NAMALWA (cell line): ENCODE results near the gene CD44.
"Not testable (repeated sequence)": the region's sequence is repeated elsewhere in the genome, so short reads cannot be mapped to it uniquely, and the experiment has no call there.

Experiments used
- DNase-seq: peaks from one replicate; pipeline ENCODE4 v3.0.0-alpha.2; 2015; ENCODE audit warnings: low spot score

Gene CD44

GRCh38 chr11:35138943-35139721, at the start of gene CD44:
TSS of gene CD44 (plus strand) at chr11:35139171. CDS start at chr11:35139304, 133 bp downstream.
- no peak for DNase-seq

- no peak for DNase-seq
Measured at GRCh38 chr11:35089666-35090065, 49.3 kb upstream of the CD44 start.

DNA sequence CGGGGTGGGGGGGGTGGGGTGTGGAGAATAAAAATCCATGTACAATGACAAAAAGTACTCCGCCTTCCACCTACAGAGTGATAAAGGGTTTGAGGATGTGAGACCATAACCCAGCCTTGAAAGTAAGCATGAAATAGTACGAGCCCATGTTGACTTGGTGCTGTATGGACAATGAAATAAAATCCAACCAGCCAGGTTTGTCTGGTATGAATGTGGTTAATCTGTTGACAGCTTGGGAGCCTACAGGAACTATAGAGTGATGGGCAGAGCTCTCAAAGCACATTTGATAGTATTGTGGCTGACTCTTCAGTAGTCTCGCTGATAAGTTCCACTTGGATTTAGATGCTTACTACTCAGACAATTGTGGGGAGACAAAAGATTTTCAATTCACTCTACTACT, 48.8 kb upstream of the CD44 start:
- DNase-seq: no peak

GRCh38 chr11:35090991-35091390, 48.0 kb upstream of the CD44 start:
- not testable (repeated sequence) for DNase-seq

- DNase-seq: no peak
Measured at GRCh38 chr11:35096723-35097122, 42.2 kb upstream of the CD44 start.

DNA sequence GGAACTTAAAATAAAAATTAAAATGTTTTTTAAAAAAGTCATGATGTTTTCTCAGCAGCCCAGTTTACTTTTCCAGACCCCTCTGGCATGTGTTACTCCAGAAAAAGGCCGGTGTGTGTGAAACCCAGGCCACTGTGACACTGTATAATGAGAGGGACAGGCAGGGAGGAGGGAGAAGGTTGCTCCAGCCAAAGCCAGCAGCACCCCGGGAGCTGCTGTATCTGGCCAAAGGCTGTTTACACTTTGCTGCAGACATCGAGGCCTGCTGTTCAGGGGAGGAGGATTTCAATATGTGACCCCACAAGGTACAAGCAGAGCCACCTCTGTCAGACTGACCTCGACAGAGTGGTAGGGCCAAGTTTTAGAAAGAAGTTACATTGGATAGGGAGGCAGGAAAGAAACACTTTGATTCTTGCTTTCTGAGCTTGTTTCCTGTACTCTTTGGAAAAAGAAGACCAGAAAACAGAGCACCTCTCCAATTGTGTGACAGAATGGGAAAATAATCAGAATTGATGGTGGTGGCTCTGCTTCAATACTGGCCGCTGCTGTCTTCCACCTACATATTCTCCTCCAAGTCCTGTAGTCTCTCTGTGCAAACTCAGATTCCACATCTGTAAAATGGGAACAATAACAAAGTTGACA, 41.0 kb upstream of the CD44 start:
- no peak for DNase-seq

DNA sequence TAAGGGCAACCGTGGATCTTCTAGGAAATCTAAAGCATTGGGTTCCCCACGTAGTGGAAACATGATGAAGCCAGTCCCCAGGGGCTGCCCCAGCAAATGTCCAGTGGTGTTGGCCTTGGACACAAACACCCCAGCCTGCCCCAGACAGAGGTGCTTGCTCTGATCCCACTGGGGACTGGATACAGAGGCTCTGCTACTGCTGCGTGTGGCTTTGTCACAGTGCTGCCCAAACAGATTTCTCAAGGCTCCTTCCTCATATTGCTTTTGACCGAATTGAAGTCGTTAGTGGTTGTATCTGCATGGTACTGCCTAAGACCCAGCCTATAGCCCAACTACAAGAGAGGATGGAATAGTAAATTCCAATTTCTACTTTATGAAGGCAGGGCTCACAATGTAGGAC, 40.1 kb upstream of the CD44 start:
- DNase-seq: no peak

- no peak for DNase-seq
Measured at GRCh38 chr11:35099278-35100012, 39.5 kb upstream of the CD44 start.

GRCh38 chr11:35100013-35100383, 39.0 kb upstream of the CD44 start:
- no peak for DNase-seq

DNA sequence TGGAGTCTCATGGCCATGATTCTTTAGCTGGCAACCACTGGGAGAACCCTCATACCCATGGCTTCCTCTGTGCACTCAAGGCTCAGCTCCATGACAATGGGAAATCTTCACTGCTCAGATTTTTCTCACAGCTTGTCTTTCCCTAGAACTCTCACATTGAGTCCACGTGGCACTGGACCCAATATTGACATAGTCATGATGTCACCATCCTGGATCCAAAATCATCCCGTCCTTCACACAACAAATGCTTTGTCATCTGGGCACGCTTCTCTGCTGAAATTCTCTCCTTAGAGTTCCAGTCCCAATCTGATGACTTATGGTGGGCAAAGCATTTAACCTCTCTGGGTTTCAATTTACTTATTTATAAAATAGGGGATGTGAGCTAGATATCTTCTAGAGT, 37.7 kb upstream of the CD44 start:
- DNase-seq: no peak

- DNase-seq: no peak
Measured at GRCh38 chr11:35102267-35102666, 36.7 kb upstream of the CD44 start.

- no peak for DNase-seq
Measured at GRCh38 chr11:35103366-35104208, 35.4 kb upstream of the CD44 start.

GRCh38 chr11:35104655-35105054, 34.3 kb upstream of the CD44 start:
- no peak for DNase-seq

DNA sequence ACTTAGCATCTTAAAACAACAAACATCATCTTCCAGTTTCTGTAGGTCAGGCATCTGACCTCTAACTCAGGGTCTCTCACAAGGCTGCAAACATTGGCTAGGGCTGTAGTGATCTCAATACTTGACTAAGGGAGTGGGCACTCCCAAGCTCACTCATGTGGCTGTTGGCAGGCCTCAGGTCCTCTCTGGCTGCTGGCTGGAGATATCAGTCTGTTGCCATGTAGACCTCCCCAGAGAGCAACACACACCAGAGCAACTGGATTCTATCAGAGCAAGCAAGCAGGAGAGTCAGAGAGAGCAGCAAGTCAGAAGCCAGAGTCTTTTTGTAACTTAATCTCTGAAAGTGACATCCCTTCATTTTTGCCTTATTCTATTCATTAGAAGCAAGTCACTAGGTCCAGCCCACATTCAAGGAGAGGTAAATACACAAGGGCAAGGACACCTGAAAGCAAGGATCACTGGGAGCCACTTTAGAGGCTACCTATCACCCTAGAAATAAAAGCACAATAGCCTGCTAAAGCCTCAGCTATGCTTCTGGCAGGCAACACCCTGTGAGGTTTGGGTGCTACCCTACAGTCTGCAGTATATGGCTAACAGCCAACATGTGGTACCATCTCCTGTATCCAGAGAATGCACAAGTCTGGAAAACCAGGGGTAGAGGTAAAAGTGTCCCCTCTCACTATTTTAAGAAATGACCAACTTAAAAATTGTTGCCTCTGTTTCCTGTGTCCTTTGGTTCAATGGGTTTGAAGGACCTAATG, 33.5 kb upstream of the CD44 start:
- no peak for DNase-seq

- DNase-seq: no peak
Measured at GRCh38 chr11:35106595-35106994, 32.4 kb upstream of the CD44 start.

DNA sequence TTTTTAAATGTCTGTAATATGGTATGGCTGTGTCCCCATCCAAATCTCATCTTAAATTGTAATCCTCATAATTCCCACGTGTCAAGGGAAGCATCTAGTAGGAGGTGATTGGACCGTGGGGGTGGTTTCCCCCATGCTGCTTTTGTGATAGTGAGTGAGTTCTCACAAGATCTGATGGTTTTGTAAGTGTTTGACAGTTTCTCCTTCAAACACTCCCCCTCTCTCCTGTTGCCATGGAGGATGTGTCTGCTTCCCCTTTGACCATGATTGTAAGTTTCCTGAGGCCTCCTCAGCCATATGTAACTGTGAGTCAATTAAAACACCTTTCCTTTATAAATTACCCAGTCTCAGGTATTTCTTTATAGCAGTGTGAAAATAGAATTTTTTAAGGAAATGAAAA, 31.1 kb upstream of the CD44 start:
- DNase-seq: no peak

DNA sequence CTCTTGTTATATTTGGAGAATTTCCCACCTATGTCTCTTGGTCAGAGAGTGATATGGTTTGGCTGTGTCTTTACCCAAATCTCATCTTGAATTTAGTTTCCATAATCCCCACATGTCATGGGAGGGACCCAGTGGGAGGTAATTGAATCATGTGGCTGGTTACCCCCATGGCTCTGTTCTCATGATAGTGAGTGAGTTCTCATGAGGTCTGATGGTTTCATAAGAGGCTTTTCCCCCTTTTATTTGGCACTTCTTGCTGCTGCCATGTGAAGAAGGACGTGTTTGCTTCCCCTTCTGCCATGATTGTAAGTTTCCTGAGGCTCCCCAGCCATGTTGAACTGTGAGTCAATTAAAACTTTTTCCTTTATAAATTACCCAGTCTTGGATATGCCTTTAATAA, 30.6 kb upstream of the CD44 start:
- not testable (repeated sequence) for DNase-seq

DNA sequence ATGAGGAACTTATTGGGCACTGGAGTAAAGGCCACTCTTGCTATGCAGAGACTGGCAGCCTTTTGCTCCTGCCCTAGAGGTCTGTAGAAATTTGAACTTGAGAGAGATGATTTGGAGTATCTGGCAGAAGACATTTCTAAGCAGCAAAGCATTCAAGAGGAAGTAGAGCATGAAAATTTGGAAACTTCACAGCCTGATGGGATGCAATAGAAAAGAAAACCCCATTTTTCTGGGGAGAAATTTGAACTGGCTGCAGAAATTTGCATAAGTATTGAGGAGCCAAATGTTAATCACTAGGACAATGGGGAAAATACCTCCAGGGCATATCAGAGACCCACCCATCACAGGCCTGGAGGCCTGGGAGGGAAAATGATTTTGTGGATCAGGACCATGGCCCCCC, 29.9 kb upstream of the CD44 start:
- no peak for DNase-seq

DNA sequence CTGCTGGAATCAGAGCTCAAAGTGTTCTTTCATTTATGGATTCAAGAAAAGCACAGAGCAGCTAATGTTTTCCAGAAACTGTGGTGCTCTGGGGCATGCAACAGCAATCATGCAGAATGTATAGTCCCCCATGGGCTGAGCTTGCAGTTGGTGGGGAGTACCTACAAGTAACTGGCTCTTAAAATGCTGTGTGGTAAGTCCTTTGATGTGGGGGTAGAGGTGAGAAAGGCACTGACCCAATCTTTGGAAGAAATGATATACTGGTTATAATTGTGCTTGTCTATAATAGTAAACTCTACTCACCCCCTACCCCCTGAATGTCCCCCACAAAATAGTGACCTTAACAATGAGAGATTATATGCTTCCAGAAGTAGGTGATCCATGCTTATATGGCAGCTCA, 29.1 kb upstream of the CD44 start:
- DNase-seq: no peak

- DNase-seq: no peak
Measured at GRCh38 chr11:35111161-35112055, 27.6 kb upstream of the CD44 start.
